CD4-positive, alpha-beta T cell treated with Interferon alpha-2 for 1 hour (primary cell): ENCODE data around the gene VWA7.
A peak's percentile ranks its signal among the peaks of the same experiment; 100 is the strongest.

Experiments used
- DNase-seq, 2 donors: peaks; one replicate each; pipeline ENCODE4 v3.0.0-alpha.2; 2020 to 2022

Gene VWA7

DNA sequence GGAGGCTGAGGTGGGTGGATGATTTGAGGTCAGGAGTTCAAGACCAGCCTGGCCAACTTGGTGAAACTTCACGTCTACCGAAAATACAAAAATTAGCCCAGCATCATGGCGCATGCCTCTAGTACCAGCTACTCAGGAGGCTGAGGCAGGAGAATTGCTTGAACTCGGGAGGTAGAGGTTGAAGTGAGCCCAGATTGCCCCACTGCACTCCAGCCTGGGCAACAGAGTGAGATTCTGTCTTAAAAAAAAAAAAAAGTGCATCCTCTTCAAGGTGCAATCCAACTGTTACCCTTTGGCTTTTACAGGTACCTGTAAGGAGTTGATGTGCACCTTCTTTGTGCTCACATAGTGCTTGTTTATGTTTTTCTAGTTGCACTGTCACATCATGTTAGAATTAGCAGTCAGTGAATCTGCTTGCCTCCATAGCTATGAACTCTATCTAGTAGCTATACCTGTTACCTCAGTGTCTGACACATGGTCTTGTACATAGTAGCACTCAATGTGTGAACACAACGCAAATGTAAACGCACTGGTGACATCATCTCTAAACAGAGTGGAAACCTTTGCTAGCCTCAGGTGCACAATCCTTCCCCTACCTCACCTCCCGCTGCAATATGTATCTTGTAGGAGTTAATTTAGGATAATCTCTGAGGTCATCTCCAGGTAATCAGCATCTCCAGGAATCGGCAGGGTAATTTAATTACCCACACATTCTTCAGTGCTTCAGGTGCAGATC, 27.7 kb downstream of the VWA7 start:
- DNase-seq = no peak

GRCh38 chr6:31744422-31744821, 32.7 kb downstream of the VWA7 start:
- DNase-seq = no peak

GRCh38 chr6:31742894-31743293, 34.2 kb downstream of the VWA7 start:
- DNase-seq = no peak

GRCh38 chr6:31741815-31742214, 35.3 kb downstream of the VWA7 start:
- no peak for DNase-seq

- no peak for DNase-seq
These were observed 36.5 kb downstream of the VWA7 start for GRCh38 chr6:31740397-31741223.

- DNase-seq = peak; percentile 97 to 98
These were observed 37.3 kb downstream of the VWA7 start, which contains the start of gene MSH5 for GRCh38 chr6:31739639-31740396. TSS of gene MSH5 (plus strand) at chr6:31740005. CDS start at chr6:31740467, 462 bp downstream.

DNA sequence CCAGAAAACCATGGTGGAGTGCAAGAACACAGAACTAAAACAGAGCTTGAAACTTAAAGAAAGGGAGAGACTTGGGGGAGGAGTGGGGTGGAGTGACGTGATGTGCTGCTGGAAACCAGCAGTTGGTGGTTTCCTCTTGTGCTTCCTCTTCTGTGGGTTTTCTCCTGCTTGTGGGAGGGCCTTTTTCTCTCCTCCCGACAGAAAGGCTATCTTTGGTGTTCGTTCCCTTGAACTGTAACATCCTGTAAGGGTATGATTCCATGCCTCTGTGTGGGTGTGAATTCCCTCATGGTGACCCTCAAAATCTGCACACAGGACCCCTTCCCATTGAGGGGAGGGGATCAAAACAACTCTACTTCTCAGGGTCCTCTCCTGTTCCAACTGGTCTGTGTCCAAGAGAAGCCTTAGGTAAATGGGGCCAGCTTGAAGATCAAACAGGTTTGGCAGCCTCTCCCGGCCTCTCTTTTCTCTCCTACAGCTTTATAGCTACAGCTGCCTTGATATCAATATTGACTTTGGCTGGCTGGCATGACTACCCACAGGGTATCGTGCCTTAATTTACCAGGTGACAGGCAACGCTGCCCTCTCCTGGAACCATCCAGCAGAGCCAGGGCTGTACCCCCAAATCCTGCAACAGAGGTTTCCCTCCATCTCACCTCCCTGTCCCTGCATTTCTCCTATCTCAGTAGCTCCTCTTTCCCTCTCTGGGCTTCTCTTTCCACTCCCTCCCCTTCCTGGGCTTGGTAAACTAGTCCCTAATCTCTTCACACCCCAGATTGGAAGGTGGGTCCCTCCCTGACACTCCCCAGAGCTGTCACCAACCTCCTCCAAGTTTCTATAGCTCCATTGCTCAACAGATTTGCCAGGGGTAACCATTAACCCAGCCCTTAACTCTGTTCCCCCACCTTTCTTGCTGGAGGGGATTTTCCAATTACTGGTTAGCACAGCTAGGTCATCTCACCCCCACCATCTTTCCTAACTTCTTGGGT, 38.8 kb downstream of the VWA7 start:
- peak; percentile 87 to 88 for DNase-seq

DNA sequence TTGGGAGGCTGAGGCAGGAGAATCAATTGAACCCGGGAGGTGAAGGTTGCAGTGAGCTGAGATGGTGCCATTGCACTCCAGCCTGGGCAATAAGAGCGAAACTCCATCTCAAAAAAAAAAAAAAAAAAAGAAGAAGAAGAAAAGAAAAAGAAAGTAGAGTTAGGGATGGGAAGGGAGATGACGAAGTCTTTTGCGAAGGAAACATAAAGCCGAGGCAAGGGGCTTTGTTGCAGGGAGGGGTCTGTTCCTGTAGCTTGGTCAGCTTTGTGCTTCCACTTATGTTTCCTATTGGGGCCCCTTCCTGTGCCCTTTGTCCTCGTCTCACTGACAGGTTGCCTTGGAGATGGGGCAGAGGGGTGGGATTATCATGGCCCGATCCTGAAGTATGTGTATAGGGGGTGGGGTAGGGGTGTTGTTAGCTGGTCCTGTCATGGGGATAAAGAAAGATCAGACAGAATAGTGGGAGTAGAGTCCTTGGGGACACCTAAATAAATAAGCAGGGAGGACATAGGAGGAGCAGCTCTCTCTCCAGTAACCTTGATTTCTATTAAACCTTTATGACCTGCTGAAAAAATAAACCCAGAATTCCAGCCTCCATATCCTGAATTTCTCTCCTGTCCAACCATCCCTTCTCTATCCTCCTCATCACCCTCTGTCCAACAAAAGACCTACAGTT, 39.7 kb downstream of the VWA7 start:
- peak; percentile 58 to 63 for DNase-seq

DNA sequence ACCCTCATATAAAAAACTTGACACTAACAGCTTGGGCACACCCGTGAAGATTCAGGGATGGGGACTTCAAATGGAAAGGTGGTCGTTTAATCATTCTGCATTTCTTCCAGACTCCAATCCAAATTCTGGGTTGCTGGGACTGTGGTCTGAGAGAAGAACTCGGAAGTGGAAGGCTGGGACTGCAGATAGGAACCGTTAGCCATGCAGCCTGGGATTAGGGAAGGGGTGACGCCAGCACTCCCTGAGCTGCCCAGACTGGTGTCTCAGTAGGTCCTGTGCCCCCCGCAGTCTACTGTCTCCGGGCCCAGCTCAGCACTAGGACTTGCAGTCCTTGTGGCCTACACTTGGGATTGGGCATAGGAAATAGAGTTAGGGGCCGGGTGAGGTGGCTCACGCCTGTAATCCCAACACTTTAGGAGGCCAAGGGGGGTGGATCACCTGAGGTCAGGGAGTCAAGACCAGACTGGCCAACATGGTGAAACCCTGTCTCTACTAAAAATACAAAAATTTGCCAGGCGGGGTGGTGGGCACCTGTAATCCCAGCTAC, 40.3 kb downstream of the VWA7 start:
- DNase-seq = peak in 1 of 2 donors; percentile 26

DNA sequence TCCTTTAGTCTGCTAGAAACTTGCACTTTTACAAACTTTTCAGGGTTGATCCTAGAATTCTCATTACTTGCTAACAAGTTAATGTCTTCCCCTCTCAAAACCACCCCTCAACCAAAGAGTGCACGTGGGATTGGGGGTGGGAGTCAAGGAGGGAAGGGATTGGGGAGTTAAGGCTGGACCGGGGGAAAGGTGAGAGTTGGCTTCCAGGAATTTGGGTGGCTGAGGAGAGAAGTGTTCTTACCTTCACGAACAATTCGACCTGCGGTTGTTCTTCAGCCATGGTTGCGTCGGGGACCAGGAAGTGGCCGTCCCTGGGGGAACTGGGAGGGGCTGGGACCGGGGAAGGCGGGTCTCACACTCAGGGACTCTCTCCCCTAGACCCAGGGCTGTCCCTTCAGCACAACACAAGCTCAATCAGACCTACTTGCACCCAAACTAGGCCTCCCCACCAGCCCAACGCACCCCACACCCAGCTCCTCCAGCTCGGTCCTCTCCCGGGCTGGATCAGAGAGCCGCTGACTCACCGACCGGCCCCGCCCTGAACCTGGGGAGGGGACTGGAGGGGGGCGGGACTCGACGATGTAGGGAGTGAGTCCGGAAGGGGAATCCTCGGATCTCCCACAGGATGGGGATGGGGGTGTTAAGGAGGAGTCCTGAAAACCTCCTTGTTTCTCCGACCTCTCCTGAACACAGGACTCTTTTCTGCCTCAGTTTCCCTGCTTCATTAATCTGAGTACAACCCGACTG, 40.9 kb downstream of the VWA7 start, which contains the start of gene CLIC1:
Gene CLIC1 (minus strand): TSS at position 510 of the 747 bp plus-strand sequence. CDS start 230 bp downstream, at position 280.
- DNase-seq = peak; percentile 87

- DNase-seq = peak; percentile 78 to 83
These were observed 42.2 kb downstream of the VWA7 start for GRCh38 chr6:31734821-31735406.

DNA sequence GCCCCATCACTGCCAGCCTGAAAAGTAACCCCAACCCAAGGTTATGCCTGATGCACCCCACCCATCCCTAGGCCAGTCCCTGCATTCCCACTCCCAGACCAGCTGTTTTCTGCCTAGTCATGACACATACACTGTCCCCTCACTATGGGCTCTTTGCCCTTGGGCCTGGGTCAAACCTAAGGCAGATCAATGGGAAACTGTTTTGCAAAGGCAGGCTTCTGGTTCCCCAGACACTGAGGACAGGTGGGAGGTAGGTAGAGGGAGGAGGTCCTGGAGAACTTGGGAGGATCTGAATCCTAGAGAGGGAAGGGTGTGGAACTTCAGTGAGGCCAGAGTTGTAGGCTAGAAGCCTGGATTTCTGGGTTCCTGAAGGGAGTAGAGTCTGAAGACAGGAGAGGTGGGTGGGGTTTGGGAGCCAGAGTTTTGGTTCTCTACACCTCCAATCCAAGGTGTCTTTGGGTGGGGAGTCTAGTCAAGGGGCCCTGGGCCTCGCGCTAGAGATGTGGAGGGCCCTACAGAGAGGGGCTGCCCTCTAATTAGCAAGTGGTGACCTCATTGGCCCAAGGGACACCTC, 42.8 kb downstream of the VWA7 start:
- DNase-seq = no peak

DNA sequence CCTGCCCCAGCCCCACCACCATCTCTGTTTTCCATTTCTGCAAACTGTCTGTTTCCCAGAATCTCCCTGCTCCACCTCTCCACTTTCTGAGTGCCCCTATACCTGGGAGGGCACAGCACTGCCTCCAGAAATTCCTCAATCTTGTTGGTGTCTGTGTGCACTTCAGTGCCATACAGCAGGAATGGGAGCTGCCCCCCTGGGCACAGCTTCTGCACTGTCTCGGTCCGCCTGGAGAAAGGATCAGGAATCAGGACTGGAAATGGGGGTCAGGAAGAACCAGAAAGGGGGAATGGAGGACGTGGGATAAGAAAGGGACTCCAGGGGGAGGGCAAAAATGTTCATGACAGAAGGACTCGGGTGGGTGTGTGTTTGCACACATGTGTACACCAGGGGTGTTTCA, 43.4 kb downstream of the VWA7 start:
- no peak for DNase-seq

DNA sequence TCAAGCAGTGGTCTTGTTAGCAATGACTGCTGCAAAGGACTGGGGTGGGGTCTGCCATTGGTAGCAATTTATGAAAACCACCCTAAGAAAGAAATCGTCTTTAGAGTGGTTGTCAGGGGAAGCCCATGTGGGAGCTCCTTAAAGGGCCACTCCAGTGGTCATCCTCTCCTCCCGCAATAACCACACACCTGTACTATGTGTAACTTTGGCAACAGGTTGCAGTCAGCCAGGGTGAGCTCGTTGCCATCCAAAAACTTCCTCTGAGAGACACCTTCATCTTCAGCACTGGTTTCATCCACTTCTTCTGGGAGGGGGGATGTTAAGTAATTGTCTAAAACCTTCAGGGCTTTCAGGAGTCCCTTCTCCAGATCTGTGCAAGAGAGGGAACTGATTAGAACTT, 45.1 kb downstream of the VWA7 start:
- DNase-seq = no peak

- no peak for DNase-seq
These were observed 46.5 kb downstream of the VWA7 start for GRCh38 chr6:31730631-31731086.

- peak; percentile 74 to 80 for DNase-seq
These were observed 47.0 kb downstream of the VWA7 start for GRCh38 chr6:31729979-31730630.

DNA sequence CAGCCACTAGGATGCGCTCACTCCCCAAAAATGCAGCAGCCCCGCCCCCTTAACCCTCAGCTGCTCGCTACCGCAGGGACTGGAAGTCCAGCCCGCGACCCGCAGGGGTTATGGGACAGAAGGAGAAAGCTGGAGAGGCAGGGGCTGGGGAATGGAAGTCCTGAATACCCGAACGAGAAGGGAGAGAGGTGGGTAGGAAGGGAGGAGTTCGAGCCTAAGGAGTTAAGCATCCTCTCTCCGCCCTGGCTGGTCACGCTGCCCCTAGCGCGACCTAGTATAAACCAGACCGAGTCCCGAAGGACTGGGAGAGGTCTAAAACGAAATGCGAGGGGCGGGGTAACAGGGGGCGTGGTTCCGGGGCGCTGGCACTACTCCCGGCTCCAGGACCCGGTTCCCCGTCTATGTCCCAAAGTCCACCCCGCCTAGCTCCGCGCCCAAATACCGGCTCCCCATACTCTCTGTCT, 47.6 kb downstream of the VWA7 start:
- DNase-seq = peak; percentile 82 to 85

DNA sequence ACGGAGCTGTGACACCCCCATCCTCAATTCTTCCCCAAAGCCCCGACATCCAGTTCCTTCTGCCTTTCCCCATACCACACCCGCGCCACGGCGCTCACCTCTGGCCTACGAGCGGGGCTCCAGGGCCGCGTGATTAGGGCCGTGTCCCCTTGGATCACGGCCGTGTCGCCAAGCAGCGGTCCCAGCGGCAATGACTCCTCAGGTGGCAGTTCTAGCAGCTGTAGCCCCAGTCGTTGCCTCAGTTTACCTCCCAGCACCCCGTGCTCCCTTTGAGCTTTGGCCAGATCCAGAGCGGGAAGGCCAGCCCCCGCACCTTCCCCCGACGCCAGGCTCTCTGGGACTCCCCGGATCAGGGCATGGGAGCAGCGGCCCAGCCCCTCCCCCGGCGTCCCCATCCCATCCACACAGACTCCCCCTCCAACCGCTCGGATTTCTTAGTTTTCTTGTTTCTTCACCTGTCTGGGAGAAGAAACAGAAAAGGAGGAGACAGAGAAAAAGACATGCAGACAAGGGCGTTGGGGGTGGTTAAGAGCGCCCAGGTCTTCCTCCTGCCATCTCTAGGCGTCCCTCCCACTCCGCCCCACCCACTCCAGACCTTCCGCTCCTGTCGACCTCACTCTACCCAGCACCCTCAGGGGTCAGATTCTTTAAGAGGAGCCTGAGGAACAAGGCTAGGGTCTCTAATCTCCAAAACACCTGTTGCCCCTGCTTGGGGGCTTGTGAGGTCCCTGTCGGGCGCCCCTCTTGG, 48.2 kb downstream of the VWA7 start, which contains the start of gene DDAH2:
Gene DDAH2 (minus strand): TSS at position 533 of the 748 bp plus-strand sequence. CDS start 138 bp downstream, at position 395.
- no peak for DNase-seq
